ENCODE measurements around the gene DENND5A.
"Not testable (repeated sequence)": the region's sequence is repeated elsewhere in the genome, so short reads cannot be mapped to it uniquely, and the experiment has no call there.

DENND5A gene

DNA sequence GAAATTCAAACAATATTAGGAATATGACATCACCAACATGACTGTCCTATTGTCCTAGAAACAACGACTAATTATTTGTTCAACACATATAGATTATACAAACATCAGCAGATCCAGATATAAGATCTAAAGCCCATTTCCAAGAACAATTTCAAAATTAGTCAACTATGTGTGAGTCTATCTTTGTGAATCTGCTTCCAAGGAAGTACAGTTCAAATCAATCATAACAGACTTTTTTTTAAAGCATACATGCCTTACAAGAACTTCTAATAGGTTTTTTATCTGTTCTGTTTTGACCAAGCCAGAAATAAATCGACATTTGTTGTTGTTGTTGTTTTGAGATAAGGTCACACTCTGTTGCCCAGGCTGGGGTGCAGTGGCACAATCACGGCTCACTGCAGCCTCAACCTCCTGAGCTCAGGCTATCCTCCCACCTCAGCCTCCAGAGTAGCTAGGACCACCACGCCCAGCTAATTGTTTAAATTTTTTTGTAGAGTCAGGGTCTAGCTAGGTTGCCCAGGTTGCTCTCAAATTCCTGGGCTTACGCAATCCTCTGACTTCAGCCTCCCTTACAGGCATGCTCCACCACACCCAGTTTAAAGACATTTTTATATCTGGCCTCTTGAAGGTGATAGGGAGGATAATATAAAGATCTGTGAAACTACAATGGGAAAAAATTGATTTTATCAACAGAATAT is 54.8 kb downstream of the DENND5A start:
- no peak for DNase-seq

DNA sequence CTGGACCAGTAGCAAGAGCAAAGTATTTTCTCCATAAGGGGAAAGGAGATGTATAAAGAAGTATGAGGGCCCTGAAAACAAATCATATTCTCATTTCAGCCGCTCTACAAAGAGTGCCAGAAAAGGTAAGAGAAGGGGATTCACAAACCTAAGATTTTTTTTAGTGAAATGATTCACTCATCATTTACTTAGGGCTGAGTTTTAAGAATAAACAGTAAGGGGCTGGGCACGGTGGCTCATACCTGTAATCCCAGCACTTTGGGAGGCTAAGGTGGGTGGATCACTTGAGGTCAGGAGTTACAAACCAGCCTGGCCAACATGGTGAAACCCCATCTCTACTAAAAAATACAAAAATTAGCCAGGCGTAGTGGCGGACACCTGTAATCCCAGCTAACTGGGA is 55.5 kb downstream of the DENND5A start:
- not testable (repeated sequence) for DNase-seq

DNA sequence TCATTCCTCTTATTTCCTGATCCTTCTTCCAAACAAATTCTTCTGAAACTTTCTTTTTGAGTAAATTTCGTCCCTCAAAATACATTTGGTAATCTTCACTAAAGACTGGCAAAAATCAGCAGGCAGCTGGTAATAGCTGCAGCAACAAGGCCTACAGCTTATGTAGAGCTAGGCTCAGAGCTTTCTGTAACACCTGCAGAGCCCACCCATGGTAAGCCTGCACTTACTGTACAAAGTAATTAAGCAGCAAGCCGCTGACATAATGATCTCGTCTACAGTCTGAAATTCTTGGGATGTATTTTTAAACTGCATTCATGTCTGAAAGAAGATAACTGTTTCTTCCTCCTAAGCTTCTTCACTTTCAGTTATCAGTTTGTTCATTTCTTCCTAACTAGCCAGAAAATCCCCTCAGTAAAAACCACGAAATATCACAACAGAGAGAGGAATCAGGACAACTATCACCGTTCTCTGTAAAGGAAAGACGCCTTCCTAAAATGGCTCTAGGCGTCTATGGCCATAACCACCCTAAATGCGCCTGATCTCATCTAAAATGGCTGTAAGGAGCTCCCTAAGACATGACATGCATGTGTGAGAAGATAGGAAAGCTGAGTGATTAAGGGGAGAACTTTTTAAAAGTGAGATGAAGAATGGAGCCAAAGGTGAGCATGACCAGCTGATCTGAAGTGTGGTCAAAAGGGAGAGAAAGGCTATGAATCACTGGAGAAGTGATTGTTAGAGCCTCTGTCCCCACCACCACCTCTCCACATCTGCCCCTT is 56.2 kb downstream of the DENND5A start:
- no peak for DNase-seq

DNA sequence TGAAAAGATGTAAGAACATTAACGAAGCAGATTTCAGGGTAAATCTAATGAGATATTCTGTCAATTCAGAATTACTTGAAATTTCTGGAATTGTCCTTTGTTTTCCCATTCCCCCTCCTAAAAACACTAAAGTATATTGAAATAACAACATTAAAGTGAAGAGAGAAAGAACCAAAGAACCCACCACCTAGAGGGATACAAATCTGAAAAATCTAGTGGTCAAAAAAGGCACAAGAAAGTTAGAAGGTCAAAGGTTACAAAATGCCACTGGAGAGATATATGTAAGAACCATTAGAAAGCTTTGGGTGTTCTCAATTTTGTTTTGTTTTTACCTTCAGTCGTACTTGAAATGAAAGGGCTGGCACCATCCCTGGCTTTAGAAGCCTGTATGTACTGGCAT is 57.9 kb downstream of the DENND5A start:
- DNase-seq, result no peak

DNA sequence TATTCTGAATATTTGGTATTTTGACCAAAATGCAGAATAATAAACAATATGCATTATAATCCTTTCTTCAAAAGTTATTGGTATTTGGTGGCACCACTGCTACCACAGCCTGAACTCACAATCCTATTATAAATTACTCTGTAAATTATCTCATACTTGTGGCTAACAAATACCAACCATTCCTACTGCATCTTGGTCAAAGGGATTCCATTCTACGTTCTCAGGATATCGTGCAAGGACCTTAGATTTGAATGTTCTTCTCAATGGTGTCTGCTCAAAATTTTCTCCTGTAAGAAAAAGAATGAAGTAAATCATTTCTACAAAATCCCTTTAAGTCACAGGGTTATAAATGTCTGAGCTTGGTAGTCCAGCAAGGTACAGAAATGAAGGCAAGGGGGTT is 58.7 kb downstream of the DENND5A start:
- no peak for DNase-seq

DNA sequence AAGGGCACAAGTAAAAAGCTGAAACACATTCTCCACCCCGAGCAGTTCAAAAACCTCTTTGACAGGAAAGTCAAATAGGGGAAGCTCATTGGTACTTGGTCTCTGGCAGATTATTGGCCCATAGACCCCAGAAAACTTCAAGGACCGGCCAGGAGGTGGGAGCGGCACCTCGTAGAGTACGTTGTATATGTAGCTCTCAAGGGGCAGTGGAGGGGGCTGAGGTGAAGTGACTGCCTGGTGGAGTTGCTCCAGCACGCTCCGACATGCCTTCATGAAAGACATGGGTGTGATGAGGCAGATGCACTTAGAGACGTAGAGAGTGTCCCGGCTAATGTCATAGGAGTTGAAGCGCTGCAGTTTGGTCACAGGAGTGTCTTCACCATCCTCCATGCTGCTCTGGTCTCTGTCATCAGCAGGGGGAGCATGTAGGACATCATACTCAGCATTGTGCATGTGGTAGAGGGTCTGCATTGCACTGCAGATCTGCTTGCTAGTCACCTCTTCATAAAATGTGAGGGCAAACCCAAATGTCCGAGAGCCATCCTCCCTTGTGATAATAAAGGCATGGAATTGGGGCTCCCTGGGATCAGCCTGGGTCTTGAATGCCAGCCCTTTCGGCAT is 61.3 kb downstream of the DENND5A start:
- DNase-seq, result peak; percentile 3

DNA sequence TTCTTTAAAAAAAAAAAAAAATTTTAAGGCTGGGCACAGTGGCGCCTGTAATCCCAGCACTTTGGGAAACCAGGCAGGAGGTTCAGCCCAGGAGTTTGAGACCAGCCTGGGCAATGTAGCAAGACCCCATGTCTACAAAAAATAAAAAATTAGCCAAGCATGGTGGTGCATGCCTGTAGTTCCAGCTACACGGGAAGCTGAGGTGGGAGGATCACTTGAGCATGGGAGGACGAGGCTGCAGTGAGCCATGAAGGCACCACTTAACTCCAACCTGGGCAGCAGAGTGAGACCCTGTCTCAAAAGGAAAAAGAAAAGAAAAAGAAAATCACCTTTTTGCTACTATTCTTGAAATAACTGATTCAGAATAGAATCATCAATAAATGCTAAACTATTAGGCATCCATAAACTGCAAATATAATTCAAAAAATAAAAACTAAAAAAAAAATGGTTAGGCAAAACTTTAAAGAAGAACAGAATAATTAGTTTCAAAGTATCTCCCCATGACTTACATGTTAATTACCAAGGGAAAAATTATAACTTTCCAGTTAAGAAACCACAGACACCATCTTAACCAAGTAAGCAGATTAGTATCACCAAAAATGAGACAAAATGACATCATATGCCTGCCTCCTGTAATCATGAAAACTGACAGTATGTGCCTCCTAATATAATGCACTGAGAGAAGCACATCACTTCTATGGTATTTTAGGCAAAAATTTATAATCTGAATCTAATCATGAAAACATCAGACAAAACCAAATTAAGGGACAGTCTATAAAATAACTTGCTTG is 63.6 kb downstream of the DENND5A start:
- DNase-seq, result no peak

DNA sequence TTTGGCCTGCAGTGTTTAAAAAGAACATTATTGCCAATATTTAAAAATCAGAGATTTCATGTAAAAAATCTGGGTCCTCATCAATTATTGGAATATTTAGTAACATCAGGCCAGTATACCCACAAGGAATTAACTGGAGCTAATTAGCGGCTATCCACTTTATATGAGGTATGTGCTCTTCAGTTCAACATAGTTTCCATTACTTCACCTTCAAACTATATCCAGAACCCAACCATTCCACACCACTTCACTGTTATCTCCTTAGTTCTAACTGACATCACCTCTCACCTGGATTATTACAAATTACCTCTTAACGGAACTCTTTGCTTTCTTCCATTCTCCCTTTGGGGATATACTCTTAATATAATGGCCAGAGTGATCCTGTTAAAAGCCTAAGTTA is 64.7 kb downstream of the DENND5A start:
- DNase-seq, result no peak

DNA sequence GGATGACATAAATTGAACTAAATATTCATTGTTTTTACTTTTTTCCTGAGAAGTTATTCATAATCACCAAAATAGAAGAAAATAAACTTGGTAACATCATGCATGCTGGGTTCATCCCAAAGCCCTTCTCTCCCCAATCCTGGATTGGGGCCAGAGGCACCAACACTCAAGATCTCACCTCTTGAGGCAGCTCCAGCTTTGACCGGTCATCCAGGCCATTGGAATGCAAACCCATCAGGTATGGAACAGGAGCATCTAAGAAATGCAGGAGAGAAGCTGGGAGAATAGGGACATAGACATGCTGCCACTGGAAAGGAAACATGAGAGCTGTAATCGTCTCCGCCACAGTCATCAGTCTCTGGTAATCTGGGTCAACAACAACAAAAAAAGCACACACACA is 71.8 kb downstream of the DENND5A start:
- no peak for DNase-seq

DNA sequence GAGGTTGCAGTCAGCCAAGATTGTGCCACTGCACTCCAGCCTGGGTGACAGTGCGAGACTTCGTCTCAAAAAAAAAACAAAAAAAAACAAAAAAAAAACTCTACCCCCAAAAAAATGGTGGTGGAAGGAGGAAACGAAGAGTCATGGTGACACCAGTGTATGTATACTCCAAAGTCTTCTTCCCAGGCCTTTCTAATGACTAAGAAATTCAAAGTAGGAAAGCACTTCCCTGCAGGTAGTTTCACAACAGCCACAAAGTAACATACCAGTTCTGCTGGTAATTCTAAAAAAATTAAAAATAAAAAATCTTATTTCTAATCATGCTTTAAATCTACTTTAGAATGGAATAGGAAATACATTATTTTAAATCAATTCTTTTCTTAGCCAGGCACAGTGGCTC is 72.6 kb downstream of the DENND5A start:
- DNase-seq, result no peak

DNA sequence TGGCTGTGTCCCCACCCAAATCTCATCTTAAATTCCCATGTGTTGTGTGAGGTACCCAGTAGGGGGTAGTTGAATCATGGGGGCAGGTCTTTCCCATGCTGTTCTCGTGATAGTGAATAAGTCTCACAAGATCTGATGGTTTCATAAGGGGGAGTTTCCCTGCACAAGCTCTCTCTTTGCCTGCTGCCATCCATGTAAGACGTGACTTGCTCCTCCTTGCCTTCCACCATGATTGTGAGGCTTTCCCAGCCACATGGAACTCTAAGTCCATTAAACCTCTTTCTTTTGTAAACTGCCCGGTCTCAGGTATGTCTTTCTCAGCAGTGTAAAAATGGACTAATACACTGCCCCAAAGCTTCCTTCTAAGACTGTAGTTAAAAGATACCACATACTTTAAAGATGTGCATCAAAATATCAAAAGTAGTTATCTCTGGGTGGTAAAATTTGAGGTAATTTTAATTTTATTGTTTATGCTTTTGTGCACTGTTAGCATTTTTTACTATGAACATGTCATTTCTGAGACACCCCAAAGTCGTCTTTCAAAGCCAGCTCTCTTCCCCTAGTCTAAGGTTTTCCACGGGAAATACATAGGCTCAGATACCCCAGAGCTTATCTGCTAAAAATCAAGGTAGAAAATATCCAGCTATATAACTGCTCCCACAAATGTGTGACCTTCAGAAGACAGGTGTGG is 74.7 kb downstream of the DENND5A start:
- not testable (repeated sequence) for DNase-seq

DNA sequence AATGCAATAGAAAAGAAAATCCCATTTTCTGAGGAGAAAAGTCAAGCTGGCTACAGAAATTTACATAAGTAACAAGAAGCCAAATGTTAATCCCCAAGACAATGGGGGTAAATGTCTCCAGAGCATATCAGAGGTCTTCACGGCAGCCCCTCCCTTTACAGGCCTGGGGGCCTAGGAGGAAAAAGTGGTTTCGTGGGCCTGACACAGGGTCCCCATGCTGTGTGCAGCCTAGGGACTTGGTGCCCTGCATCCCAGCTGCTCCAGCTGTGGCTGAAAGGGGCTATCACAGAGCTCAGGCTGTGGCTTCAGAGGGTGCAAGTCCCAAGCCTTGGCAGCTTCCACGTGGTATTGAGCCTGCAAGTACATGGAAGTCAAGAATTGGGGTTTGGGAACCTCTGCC is 76.3 kb downstream of the DENND5A start:
- DNase-seq, result not testable (repeated sequence)

DNA sequence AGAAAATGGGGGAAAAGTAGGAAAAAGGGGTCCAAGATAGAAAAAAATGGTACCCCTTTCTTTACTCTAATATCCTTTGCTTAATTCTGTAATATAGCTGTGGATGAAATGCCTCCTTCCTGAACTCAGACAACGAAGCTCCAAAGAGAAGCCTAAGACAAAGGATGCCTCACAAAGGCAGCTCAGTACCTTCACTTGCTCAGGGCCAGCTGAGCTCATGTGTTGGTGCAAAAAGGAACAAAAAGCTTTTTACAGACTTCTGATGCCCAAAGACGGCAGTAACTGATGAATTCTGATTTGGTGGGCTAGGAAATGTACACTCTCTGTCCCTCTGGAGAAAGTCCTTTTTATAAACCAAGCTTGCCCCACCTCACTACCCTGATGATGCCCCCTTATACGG is 77.5 kb downstream of the DENND5A start:
- DNase-seq, result no peak

DNA sequence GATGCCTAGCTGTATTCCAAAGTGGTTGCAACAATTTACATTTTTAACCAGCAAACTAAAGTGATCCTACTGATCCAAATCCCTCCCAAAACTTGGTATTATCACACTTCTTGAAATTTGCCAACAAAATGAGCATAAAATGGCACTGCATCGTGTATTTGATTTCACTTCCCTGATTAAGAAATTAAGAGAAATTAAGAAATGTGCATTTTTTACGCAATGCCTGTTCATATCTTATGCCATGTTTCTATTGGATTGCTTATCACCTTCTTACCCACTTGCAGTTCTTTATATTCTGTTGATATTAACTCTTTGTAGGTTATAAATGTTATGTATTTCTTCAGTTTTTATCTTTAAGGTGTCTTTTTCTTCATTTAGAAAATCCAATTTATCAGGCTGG is 80.6 kb downstream of the DENND5A start:
- DNase-seq, result no peak

DNA sequence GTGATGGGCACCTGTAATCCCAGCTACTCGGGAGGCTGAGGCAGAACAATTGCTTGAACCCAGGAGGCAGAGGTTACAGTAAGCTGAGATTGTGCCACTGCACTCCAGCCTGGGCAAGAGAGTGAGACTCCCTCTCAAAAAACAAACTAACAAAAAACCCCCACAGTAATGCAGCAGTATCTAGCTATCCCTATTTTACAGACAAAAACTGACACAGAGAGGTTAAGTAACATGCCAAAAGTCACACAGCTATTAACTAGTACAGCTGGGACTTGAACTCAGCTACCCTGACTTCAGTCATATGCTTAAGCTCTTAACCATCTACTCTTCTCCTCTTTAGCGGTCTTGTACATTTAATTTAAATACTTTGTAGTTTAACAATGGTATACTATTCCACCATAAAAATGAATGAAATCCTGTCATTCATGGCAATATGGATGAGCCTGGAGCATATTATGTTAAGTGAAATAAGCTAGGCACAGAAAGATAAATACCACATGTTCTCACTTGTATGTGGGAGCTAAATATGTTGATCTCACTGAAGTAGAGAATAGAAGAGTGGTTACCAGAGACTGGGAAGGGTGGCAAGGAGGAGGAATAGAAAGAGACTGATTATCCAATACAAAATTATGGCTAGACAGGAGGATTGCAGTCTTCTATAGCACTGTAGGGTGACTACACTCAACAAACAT is 82.8 kb downstream of the DENND5A start:
- no peak for DNase-seq

DNA sequence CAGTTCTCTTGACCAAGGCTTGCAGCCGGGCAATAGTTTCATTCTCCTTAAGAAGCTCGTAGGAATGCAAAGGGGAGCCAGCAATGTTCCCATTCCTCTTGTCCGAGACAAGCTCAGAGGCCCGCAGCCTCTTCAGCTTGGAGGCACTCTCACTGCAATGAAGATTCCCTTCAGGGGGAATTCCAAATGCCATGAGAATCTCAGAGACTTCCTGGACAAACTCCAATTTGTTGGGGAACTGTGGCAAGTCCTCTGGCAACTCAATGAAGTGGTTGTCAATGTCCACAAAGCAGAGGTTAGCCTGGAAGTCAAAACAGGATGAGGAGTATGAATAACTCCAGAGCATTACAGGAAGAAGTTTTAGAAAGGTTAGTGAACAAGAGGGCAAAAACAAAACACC is 84.4 kb downstream of the DENND5A start:
- DNase-seq, result no peak

DNA sequence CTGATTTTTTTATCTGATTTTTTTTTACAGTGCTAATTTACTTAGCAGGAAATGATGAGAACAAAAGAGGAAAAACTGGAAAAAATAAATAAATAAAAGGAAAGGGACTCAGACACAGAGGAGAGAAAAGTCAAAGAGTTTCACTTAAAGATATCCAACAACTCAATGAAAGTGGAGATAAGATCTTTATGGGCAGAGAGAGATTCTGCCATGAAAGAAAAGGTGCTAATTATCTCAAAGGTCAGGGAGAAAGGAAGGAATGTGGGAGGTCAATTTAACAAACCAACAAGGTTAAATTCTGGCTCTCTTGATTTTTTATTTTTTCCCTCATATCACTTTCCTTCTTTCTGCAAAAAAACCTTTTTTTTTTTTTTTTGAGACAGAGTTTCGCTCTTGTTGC is 86.0 kb downstream of the DENND5A start:
- no peak for DNase-seq

DNA sequence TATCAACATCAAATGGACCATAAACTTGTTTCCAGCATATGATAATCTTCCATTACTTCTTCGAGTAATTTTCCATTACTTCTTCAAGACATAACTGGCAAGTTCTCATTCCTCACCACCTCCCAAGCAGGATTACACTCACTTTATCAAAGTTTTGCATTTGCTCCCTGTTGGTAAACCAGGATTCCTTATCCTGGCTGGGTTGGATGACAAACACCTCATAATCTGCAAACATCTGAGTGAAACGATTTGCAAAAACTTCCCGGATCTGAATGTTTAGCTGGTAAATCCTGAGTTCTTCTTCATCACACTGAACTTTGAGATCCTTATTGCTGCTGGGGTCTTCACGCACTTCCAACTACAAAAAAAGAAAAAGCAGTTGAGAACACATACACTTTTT is 86.4 kb downstream of the DENND5A start:
- no peak for DNase-seq

DNA sequence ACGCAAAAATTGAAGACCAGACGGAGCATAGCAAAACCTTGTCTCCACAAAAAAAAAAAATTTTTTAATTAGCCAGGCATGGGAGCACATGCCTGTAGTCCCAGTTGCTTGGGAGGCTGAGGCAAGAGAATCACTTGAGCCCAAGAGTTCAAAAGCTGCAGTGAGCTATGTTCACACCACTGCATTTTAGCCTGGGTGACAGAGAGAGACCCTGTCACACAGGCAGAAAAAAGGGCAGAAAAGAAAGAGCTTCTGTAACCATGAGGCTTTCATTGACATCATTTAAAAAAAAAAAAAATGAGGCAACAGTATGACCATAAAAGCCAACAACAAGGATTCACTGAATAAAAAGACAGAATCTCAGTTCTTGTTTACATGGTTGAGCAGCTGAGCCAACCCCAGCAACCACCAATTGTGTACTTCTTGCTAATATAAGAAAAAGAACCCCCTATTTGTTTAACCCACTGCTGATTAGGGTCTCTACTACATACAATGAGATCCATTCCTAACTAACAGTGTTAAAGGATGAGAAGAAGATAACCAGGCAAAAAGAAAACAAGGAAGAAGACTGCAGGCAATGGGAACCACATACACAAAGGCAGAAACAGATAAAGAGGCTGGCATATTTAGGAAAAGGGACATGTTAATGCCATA is 87.6 kb downstream of the DENND5A start:
- no peak for DNase-seq

DNA sequence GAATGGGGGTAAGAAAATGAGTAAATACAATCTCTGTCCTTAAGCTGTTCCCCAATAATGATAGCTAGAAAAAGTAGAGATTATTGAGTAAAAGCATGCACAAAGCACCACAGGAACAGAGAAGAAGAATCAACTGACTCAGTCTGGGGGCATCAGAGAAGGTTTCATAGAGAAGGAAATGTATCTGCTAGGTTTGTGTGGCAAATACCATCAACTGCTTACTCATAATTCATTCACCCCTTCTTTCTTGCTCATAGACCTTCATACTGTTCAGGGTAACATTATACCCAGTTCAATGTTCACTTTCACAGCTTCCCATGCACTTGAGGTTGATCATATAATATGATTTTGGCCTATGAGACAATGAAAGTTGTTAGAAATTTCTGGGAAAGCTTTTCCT is 88.6 kb downstream of the DENND5A start:
- no peak for DNase-seq

DNA sequence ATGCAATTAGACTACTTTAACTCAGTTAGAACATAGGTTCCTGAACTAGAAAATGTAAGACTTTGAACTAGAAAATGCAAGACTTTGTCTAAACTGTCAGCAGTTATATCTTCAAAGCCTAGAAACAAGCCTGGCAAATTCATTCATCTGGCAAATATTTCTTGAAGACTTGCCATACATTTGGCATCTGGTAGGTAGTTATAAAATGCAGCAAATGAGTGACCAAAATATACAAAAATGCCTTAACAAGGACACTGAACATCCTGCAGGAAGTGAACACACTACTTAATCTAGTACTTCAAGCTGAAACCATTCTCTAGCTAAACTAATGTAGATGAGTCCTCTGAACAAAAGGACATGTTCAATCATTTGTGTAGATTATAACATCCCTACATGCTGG is 89.0 kb downstream of the DENND5A start:
- no peak for DNase-seq

DNA sequence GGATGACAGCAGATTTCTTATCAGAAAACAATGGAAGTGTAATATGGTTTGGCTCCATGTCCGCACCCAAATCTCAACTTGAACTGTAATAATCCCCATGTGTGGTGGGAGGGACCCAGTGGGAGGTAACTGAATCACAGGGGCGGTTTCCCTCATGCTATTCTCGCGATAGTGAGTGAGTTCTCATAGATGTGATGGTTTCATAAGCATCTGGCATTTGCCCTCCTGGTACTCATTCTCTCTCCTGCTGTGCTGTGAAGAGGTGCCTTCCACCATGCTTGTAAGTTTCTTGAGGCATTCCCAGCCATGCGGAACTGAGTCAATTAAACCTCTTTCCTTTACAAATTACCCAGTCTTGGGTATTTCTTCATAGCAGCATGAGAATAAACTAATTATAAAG is 92.8 kb downstream of the DENND5A start:
- no peak for DNase-seq
